AG04450 (cell line): ENCODE data around the gene GLG1. TPM values are rescaled to one million over a fixed set of nuclear protein-coding genes. Genes with fewer than 3 reads are reported as not detected.

Experiments used
- CTCF ChIA-PET: fragments of 300-600, 350-600 bp; formaldehyde crosslinking; extraction: SDS; loops from one replicate; lab custom pipeline; 2022; ENCODE audit warnings: antibody characterized with exemption, inconsistent platforms; lab: Charles Lee
- POLR2A ChIA-PET: fragments of 350-600 bp; formaldehyde crosslinking; extraction: SDS; loops from one replicate; lab custom pipeline; 2021; ENCODE audit warnings: antibody characterized with exemption, inconsistent platforms; lab: Yijun Ruan, JAX
- DNase-seq: peaks from one replicate; pipeline ENCODE4 v3.0.0-alpha.2; 2011; ENCODE audit warnings: low read depth, low spot score
- H3K27ac ChIP-seq: one replicate; pipeline ENCODE4 v1.5.1; 2012; ENCODE audit warnings: low read depth, low read length, control low read depth
- H3K27me3 ChIP-seq: one replicate; pipeline ENCODE4 v1.6.0; 2012; ENCODE audit warnings: low read length; ENCODE audit not compliant: control insufficient read depth, insufficient read depth
- H3K4me3 ChIP-seq: 2 replicates; pipeline ENCODE4 v1.5.1; 2011; ENCODE audit warnings: mild to moderate bottlenecking, low read depth, low read length, control low read depth
- H3K9me3 ChIP-seq: 2 replicates; pipeline ENCODE4 v1.5.1; 2012; ENCODE audit warnings: low read length; ENCODE audit not compliant: control insufficient read depth, insufficient read depth
- CTCF ChIP-seq: IDR thresholded peaks from 2 replicates; pipeline ENCODE4 v1.5.1; 2011; ENCODE audit warnings: low read depth, low read length, control low read depth, inconsistent platforms
- polyA plus RNA-seq: library from polyadenylated mRNA; depleted of rRNA; stranded (reverse); fragments of >200 nt; gene quantifications from 2 replicates; pipeline ENCODE4 v1.2.3, GENCODE V29; 2011

Gene GLG1
- polyA plus RNA-seq, 1 experiment: 188 TPM

- POLR2A ChIA-PET: no interaction called here
- CTCF ChIA-PET: no interaction called here
- DNase-seq: no peak
- no peak for TF ChIP-seq CTCF
- Histone ChIP-seq H3K27me3 (no peaks in the 10 kb centered on the region), H3K4me3 (no peak overlapping the region), H3K9me3 (no peaks in the 10 kb centered on the region), H3K27ac (no peak overlapping the region)
Observed at GRCh38 chr16:74585846-74586443, 21.0 kb downstream of the GLG1 start.

GRCh38 chr16:74583926-74584666 lies 22.8 kb downstream of the GLG1 start:
- Histone ChIP-seq H3K9me3 (no peaks in the 10 kb centered on the region), H3K4me3 (no peak overlapping the region), H3K27me3 (no peaks in the 10 kb centered on the region), H3K27ac (no peak overlapping the region)
- ChIA-PET CTCF (interaction anchor here (1.3 kb wide), 1 partner anchor 68 kb away, joined by 3 read pairs; no protein-coding TSS in a partner anchor), POLR2A (no interaction called here)
- no peak for TF ChIP-seq CTCF
- DNase-seq: no peak

- TF ChIP-seq CTCF: no peak
- no peak overlapping the region for H3K4me3 ChIP-seq
- ChIA-PET POLR2A (no interaction called here), CTCF (no interaction called here)
- H3K27ac ChIP-seq: no peak overlapping the region
- no peak for DNase-seq
- H3K27me3 ChIP-seq: no peaks in the 10 kb centered on the region
- H3K9me3 ChIP-seq: no peaks in the 10 kb centered on the region
Observed at GRCh38 chr16:74582970-74583369, 23.9 kb downstream of the GLG1 start.

GRCh38 chr16:74580833-74581232 lies 26.1 kb downstream of the GLG1 start:
- POLR2A ChIA-PET: no interaction called here
- no peak for DNase-seq
- TF ChIP-seq CTCF: no peak
- Histone ChIP-seq H3K4me3 (no peak overlapping the region), H3K9me3 (no peaks in the 10 kb centered on the region), H3K27ac (no peak overlapping the region), H3K27me3 (no peaks in the 10 kb centered on the region)
- CTCF ChIA-PET: interaction anchor here (0.6 kb wide), 1 partner anchor 72 kb away, joined by 4 read pairs; no protein-coding TSS in a partner anchor

GRCh38 chr16:74578838-74579237 lies 28.1 kb downstream of the GLG1 start:
- no peak overlapping the region for H3K4me3 ChIP-seq
- DNase-seq: no peak
- TF ChIP-seq CTCF: no peak
- no peaks in the 10 kb centered on the region for H3K27me3 ChIP-seq
- POLR2A ChIA-PET: interaction anchor here (0.6 to 1.4 kb wide), 2 partner anchors 28 to 70 kb away, joined by 6 to 15 read pairs; partner anchors contain the start of gene GLG1
- CTCF ChIA-PET: no interaction called here
- H3K27ac ChIP-seq: no peak overlapping the region
- H3K9me3 ChIP-seq: no peaks in the 10 kb centered on the region
